Ramos (cell line): ENCODE measurements around the gene SF3B2.

Experiments used
- in situ Hi-C: fragments of 300-500 bp; cut with MboI; formaldehyde crosslinking; loops from one replicate; pipeline ENCODE4 v1.14.3; 2022; ENCODE audit warnings: low sequenced_read_pairs; ENCODE audit not compliant: unreplicated experiment

SF3B2 gene

GRCh38 chr11:66048547-66049323 lies 3.4 kb upstream of the SF3B2 start, which contains the start of gene GAL3ST3:
TSS of gene GAL3ST3 (minus strand) at chr11:66049161. CDS start at chr11:66045415, 3,746 bp downstream.
- in situ Hi-C loops: no loop called here

DNA sequence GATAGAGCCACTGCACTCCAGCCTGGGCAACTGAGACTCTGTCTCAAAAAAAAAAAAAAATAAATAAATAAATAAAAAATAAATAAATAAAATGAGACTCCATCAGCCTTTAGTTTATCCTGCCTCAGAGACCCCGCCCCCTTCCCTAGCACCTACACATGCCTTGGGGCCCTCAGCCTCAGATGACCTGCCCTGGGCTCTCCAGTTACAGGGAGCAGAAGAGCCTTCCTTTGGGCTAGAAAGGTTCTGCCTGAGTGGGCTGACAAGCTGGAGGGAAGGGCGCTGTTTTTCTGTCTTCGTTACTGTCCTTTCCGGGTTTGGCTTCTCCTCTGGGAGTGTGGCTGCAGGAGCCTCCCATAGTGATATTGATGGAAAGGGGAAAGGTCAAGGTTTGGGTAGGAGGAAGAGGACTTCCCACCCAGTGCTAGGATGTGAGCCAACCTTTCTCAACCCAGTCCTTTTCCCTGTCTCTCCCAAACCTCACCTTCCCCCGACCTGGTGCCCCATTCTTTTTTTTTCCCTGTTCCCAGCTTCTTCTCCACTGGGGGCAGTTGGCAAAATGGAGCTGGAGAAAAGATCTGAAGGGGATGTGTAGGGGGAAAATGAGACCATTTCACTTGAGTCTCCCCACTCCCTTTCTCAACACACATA lies 1.5 kb upstream of the SF3B2 start:
- in situ Hi-C loops: no loop called here

DNA sequence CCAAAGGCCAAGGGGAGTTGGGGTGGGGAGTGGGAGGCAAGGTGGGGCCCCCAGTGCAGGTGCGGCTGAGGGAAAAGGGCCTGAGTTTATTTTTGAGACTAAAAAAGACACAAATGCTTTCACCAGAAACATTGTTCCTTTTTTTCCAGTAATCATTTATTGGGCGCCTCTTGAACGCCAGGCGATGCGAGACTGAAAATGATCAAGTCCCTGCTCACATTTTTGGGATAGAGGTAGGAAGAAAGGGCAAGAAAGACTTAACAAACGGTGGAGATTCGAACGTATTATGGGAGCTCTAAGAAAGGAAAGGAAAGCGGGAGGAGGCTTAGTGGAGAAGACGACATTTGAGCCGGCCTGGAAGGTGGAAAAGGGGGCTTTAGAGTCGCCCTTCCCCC lies 796 bp upstream of the SF3B2 start:
- in situ Hi-C loops: no loop called here

- in situ Hi-C loops: no loop called here
These were observed 459 bp downstream of the SF3B2 start for GRCh38 chr11:66052664-66052982.

DNA sequence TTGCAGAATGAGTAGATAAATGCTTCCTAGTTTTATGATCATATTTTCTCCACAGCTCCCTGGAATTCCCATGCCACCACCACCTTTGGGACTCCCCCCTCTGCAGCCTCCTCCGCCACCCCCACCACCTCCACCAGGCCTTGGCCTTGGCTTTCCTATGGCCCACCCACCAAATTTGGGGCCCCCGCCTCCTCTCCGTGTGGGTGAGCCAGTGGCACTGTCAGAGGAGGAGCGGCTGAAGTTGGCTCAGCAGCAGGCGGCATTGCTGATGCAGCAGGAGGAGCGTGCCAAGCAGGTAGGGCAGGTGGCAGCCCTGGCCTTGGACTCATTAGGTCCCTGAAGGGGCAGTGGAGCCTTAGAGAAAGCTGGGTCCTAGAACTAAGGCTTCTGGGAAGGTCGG lies 2.9 kb downstream of the SF3B2 start:
- in situ Hi-C loops: no loop called here

GRCh38 chr11:66056501-66056900 lies 4.3 kb downstream of the SF3B2 start:
- in situ Hi-C loops: no loop called here

GRCh38 chr11:66059966-66060680 lies 8.0 kb downstream of the SF3B2 start:
- in situ Hi-C loops: no loop called here

GRCh38 chr11:66061268-66061667 lies 9.1 kb downstream of the SF3B2 start:
- in situ Hi-C loops: no loop called here

- in situ Hi-C loops: no loop called here
These were observed 10.2 kb downstream of the SF3B2 start for GRCh38 chr11:66062408-66062807.

- in situ Hi-C loops: no loop called here
These were observed 11.7 kb downstream of the SF3B2 start for GRCh38 chr11:66063900-66064299.

DNA sequence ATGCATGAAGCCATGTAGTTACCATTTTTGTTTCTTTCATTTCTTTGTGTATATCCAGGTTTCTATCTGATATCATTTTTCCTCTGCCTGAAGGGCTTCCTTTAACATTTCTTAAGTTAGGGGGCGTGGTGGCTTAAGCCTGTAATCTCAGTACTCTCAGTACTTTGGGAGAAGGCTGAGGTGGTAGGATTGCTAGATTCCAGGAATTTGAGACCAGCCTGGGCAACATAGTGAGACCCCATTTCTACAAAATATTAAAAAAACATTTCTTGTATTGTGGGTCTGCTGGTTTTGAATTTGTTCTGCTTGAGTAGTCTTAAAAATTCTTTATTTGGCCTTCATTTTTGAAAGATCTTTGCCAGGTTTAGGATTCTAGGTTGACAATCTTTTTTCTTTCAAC lies 12.4 kb downstream of the SF3B2 start:
- in situ Hi-C loops: no loop called here

GRCh38 chr11:66066751-66067150 lies 14.6 kb downstream of the SF3B2 start:
- in situ Hi-C loops: loop anchor here (5.0 kb wide), 1 partner anchor 66 kb away; no protein-coding TSS in a partner anchor

GRCh38 chr11:66067640-66068039 lies 15.5 kb downstream of the SF3B2 start:
- in situ Hi-C loops: loop anchor here (5.0 kb wide), 1 partner anchor 65 kb away; no protein-coding TSS in a partner anchor

DNA sequence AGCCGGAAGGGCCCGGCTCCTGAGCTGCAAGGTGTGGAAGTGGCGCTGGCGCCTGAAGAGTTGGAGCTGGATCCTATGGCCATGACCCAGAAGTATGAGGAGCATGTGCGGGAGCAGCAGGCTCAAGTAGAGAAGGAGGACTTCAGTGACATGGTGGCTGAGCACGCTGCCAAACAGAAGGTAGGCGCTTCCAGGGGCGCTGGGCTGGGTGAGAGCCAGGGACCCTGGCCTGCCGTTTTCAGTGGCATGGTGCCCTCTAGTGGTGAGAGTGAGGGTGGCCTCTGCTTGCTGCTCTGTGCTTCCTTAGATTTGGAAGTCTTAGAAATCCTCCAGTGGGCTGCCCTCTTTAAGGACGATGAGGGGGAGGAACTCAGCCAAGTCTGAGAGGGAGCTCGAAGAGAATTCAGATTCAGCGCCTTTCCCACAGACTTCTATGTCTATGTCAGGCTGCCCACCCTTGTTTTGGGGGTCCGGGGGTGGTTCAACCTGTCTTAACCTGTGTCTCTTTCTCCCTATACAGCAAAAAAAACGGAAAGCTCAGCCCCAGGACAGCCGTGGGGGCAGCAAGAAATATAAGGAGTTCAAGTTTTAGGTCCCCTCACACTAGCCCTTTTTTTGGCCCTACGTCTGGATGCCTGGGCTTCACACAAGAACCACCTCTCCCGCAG lies 16.1 kb downstream of the SF3B2 start:
- in situ Hi-C loops: loop anchor here (5.0 kb wide), 1 partner anchor 64 kb away; no protein-coding TSS in a partner anchor

DNA sequence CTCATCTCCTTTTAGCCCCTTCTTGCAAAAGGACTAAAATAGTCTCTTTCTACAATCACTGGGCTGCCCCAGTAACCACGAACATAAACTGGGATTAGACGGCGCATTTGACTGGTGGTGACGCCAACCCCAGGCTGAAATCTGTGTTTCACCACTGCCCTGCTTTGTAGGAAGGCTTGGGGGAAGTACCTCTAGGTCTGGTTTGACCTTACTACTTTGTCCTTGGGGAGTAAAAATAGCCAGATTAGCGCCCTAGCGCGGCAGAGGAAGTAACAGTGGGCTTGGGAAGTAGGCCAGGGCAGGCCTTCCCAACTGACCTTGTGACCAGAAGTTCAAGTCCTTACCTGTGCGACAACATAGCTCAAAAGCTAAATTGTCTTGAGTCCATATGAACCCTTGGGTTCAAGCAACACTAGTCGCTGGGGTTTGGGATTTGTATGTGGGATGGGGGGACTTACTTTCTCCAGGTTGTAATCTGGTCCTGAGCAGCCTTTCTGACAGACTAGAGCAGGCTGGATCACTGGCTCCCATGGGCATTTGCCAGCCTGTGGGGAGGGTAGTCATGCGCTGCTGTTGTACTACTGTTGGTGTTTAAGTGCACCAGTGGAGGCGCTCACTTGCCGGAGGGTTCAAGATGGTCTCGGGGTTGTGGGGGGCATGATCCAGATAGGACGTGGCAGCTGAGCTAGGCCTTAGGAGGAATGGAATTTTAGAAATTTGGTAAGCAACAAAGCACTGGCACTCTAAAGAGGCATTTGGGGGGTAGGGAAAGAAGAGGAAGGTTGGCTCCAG lies 17.0 kb downstream of the SF3B2 start:
- in situ Hi-C loops: loop anchor here (5.0 kb wide), 1 partner anchor 63 kb away; no protein-coding TSS in a partner anchor

- in situ Hi-C loops: loop anchor here (5.0 kb wide), 1 partner anchor 62 kb away; no protein-coding TSS in a partner anchor
These were observed 17.8 kb downstream of the SF3B2 start, which contains the start of gene PACS1 for GRCh38 chr11:66069715-66070603. TSS of gene PACS1 (plus strand) at chr11:66070272. CDS start at chr11:66070487, 215 bp downstream.

DNA sequence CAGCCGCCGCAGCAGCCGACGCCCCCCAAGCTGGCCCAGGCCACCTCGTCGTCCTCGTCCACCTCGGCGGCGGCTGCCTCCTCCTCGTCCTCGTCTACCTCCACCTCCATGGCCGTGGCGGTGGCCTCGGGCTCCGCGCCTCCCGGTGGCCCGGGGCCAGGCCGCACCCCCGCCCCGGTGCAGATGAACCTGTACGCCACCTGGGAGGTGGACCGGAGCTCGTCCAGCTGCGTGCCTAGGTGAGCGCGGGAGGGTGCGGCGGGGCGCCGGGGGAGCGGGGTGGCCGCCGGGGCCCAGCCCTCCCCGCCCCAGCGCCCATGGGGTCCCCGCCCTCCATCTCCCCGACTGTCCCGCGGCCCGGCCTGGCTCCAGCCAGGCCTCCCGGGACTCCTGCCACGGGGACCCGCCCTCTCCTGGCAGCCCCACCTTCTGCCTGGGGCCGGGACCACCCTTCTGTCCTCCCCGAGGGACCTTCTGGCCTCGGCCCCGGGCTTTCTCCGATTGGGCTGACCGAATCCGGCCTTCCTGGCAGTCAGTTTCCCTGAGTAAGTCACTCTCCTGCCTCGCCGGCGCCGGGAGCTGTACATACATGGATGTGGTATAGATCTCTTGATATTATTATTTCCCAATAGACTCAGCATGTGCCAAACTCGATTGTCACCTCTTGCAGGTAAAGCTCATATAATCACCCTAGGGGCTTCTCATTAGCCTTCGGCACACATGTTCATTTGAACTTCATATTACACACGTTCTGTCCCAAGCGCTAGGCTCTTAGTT lies 18.6 kb downstream of the SF3B2 start:
- in situ Hi-C loops: no loop called here

GRCh38 chr11:66071381-66071801 lies 19.2 kb downstream of the SF3B2 start:
- in situ Hi-C loops: no loop called here
